Large intestine (tissue), 3 donors: ENCODE measurements around the gene FBXO8. TPM values are rescaled to one million over a fixed set of nuclear protein-coding genes. Genes with fewer than 3 reads are reported as not detected.
"Not testable (repeated sequence)": the region's sequence is repeated elsewhere in the genome, so short reads cannot be mapped to it uniquely, and the experiment has no call there.

Experiments used
- DNase-seq, 2 donors: peaks; one replicate each; pipeline versions ENCODE4 v3.0.0 to v3.0.0-alpha.2; 2013
- H3K27ac ChIP-seq: one replicate; pipeline ENCODE4 v1.5.1; 2013; ENCODE audit warnings: low read length
- H3K27me3 ChIP-seq: 2 replicates; pipeline ENCODE4 v1.6.1; 2013; ENCODE audit warnings: low read length; ENCODE audit not compliant: control insufficient read depth, insufficient read depth
- H3K36me3 ChIP-seq: 2 replicates; pipeline ENCODE4 v1.6.1; 2013; ENCODE audit warnings: low read length; ENCODE audit not compliant: control insufficient read depth, insufficient read depth
- H3K4me1 ChIP-seq: one replicate; pipeline ENCODE4 v1.6.1; 2013; ENCODE audit warnings: low read length; ENCODE audit not compliant: control insufficient read depth, insufficient read depth
- H3K4me3 ChIP-seq: one replicate; pipeline ENCODE4 v1.5.1; 2013; ENCODE audit warnings: low read length
- H3K9me3 ChIP-seq: one replicate; pipeline ENCODE4 v1.6.1; 2013; ENCODE audit warnings: mild to moderate bottlenecking, low read depth, low read length, moderate library complexity; ENCODE audit not compliant: control insufficient read depth
- WGBS: methylation state at CpG from one replicate; pipeline ENCODE4 v1.1.5; 2013; ENCODE audit warnings: low lambda C conversion rate; ENCODE audit not compliant: insufficient coverage; 5-methylcytosine and 5-hydroxymethylcytosine counted together
- polyA plus RNA-seq: library from polyadenylated mRNA; unstranded; fragments of 120-200 nt; gene quantifications from one replicate; pipeline ENCODE4 v1.2.1, GENCODE V29; 2013

FBXO8 gene
- polyA plus RNA-seq, 1 donor: 21.1 TPM

DNA sequence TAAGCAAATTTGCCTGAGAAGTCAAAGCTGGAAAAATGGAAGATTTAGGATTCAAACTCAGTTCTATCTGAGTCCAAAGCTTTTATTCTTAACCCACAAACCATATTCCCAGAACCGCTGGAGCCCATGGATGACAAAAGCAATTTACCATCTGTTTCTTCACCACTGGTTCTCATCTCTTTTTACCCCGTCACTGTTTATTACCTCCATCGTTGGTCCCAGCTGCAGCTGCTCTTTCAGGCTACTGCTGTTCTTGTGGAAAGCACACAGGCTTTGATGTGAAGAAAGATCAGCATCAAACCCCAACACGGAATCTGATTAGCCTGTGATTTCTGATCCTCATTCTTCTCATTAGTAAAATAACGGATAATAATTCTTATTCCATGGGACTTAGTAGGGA is 9.5 kb downstream of the FBXO8 start:
- WGBS: no CpG with 5 or more reads among the region's 5 CpGs
- Histone ChIP-seq H3K27me3 (no peaks in the 10 kb centered on the region), H3K4me1 (no peaks in the 10 kb centered on the region), H3K36me3 (no peaks in the 10 kb centered on the region), H3K4me3 (no peak overlapping the region), H3K27ac (no peak overlapping the region), H3K9me3 (no peaks in the 10 kb centered on the region)
- DNase-seq: no peak

- 100% methylated on average over 1 of the region's 2 CpGs for WGBS
- Histone ChIP-seq H3K27ac (no peak overlapping the region), H3K36me3 (peaks cover 2% of the 10 kb centered on the region), H3K4me3 (no peak overlapping the region), H3K4me1 (no peaks in the 10 kb centered on the region), H3K27me3 (no peaks in the 10 kb centered on the region), H3K9me3 (no peaks in the 10 kb centered on the region)
- no peak for DNase-seq
Observed at GRCh38 chr4:174266416-174266815, 17.1 kb downstream of the FBXO8 start.

DNA sequence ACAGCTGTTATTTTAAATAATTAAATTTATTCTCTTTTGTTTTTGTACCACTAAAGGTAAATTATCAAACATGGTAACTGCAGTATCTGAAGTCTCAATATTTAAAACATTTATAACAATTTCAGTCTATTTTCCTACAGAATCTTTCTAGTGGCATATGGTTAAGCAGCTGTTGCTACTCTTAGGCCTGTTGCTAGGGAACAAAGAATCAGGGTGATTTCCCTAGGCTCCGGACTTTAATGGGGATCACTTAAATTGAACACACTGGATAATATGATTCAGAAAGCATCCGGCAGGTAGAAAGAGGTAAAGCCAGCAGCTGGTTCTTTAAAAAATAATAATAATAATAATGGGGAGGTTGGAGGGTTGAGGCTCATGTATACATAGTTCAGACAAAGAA is 17.6 kb downstream of the FBXO8 start:
- Histone ChIP-seq H3K4me3 (no peak overlapping the region), H3K27me3 (no peaks in the 10 kb centered on the region), H3K9me3 (no peaks in the 10 kb centered on the region), H3K36me3 (peaks cover 2% of the 10 kb centered on the region), H3K4me1 (no peaks in the 10 kb centered on the region), H3K27ac (no peak overlapping the region)
- 75% methylated on average over 2 of the region's 2 CpGs for WGBS
- no peak for DNase-seq

DNA sequence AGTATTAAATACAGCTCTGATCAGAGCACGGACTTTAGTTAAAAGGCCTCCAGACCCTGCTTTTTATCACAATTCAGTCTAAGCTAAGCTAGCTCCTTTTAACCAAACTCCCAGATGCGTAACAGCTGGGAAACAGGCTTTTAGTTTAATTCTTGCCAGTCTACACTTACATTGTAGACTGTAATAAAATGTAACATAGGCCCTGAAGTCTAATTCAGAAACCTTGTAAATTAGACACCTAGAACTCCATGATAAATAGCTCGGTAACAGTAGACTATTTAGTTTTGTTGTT is 20.1 kb downstream of the FBXO8 start:
- Histone ChIP-seq H3K27ac (no peak overlapping the region), H3K36me3 (peaks cover 2% of the 10 kb centered on the region), H3K9me3 (no peaks in the 10 kb centered on the region), H3K4me3 (no peak overlapping the region), H3K27me3 (no peaks in the 10 kb centered on the region), H3K4me1 (no peaks in the 10 kb centered on the region)
- DNase-seq: no peak
- WGBS: 80% methylated on average over 1 of the region's 3 CpGs

GRCh38 chr4:174262624-174263444 is 20.6 kb downstream of the FBXO8 start:
- DNase-seq: no peak
- H3K9me3 ChIP-seq: no peaks in the 10 kb centered on the region
- H3K27ac ChIP-seq: no peak overlapping the region

GRCh38 chr4:174261432-174261831 is 22.0 kb downstream of the FBXO8 start:
- not testable (repeated sequence) for H3K4me1 ChIP-seq, DNase-seq, H3K9me3 ChIP-seq, H3K4me3 ChIP-seq, H3K27ac ChIP-seq, H3K27me3 ChIP-seq, H3K36me3 ChIP-seq
- WGBS: no CpG with 5 or more reads among the region's 1 CpG

More at GRCh38 chr4:174262624-174263444, 20.6 kb downstream of the FBXO8 start:
- Histone ChIP-seq H3K36me3 (peaks cover 2% of the 10 kb centered on the region), H3K4me1 (no peaks in the 10 kb centered on the region), H3K27me3 (no peaks in the 10 kb centered on the region), H3K4me3 (no peak overlapping the region)
- WGBS: 57% methylated on average over 1 of the region's 6 CpGs

- peak; percentile 50 to 72 for DNase-seq
- WGBS: 23% methylated on average over 2 of the region's 3 CpGs
- Histone ChIP-seq H3K27ac (peak overlapping the region; percentile 57), H3K4me1 (no peaks in the 10 kb centered on the region), H3K36me3 (peaks cover 10% of the 10 kb centered on the region), H3K27me3 (no peaks in the 10 kb centered on the region), H3K9me3 (no peaks in the 10 kb centered on the region), H3K4me3 (peak overlapping the region; percentile 23)
Observed at GRCh38 chr4:174260099-174260498, 23.4 kb downstream of the FBXO8 start.

GRCh38 chr4:174259580-174259979 is 23.9 kb downstream of the FBXO8 start:
- Histone ChIP-seq H3K27me3 (no peaks in the 10 kb centered on the region), H3K4me1 (no peaks in the 10 kb centered on the region), H3K4me3 (no peak overlapping the region), H3K36me3 (peaks cover 10% of the 10 kb centered on the region), H3K27ac (no peak overlapping the region), H3K9me3 (no peaks in the 10 kb centered on the region)
- no peak for DNase-seq

DNA sequence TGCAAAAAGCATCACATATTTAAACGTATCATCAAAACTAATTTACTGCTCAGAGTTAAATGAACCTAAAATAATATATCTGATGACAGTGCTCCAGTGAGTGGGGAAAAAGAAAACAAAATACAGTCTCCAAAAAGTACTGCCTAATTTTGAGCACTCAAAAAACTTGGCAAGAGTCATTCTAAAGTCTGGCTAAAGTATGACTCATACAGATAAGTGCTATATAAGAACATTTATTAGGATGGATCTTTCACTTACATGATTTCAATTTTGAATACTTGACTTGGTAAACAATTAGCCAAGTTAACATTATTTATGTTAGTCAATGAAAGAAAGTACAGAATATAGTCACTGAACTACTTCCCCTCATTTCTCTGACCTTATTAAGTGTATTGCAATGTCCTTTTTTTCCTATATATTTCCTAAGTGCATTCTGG is 27.2 kb downstream of the FBXO8 start:
- H3K4me3 ChIP-seq: no peak overlapping the region
- DNase-seq: no peak
- no peak overlapping the region for H3K27ac ChIP-seq
- H3K9me3 ChIP-seq: no peaks in the 10 kb centered on the region
- no peaks in the 10 kb centered on the region for H3K27me3 ChIP-seq
- H3K36me3 ChIP-seq: peaks cover 8% of the 10 kb centered on the region
- H3K4me1 ChIP-seq: no peaks in the 10 kb centered on the region
- whole genome bisulfite sequencing: no CpG with 5 or more reads among the region's 1 CpG

GRCh38 chr4:174255786-174256185 is 27.7 kb downstream of the FBXO8 start:
- Histone ChIP-seq H3K27ac (no peak overlapping the region), H3K27me3 (no peaks in the 10 kb centered on the region), H3K4me3 (no peak overlapping the region), H3K4me1 (no peaks in the 10 kb centered on the region), H3K36me3 (peaks cover 8% of the 10 kb centered on the region), H3K9me3 (no peaks in the 10 kb centered on the region)
- DNase-seq: no peak
- no CpG with 5 or more reads among the region's 5 CpGs for WGBS

DNA sequence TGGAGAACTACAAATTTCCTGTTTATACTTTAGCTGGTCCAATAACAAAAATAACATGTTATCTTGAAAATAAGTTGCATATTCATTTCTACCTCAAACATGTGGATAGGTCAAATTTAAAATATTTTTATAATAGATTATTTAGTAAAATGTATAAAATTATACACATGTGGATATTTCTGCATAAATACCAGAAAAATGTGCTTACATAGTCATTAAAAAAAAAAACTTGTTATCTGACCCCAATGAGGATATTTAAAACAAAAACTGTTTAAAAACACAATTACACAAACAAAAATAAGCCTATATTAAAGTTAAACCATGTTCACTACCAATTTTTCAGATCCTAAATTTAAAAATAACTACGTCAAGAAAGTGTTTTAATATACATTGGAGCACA is 28.1 kb downstream of the FBXO8 start:
- no peak for DNase-seq
- Histone ChIP-seq H3K4me3 (no peak overlapping the region), H3K4me1 (no peaks in the 10 kb centered on the region), H3K36me3 (peaks cover 8% of the 10 kb centered on the region), H3K27ac (no peak overlapping the region), H3K9me3 (no peaks in the 10 kb centered on the region), H3K27me3 (no peaks in the 10 kb centered on the region)
- WGBS: 91% methylated on average over 1 of the region's 1 CpG
